ENCODE data around the gene DAGLA. TPM values are rescaled to one million over a fixed set of nuclear protein-coding genes. Genes with fewer than 3 reads are reported as not detected.

Gene DAGLA
- total RNA-seq, 4 donors from 2014 or later = 1.7 to 6.9 (median 2.9) TPM

GRCh38 chr11:61733120-61733978, 53.2 kb downstream of the DAGLA start:
- peaks cover 8 to 54% (median 17%) of the 10 kb centered on the region in 3 donors for H3K4me1 ChIP-seq
- no peak overlapping the region for H3K4me3 ChIP-seq
- peak; percentile 9 for DNase-seq
- WGBS, 2 donors = 33 to 46% methylated on average over 6 to 7 of the region's 13 CpGs
- H3K27ac ChIP-seq = peak overlapping the region in 3 of 4 donors; percentile 43 to 57 (median 49)
- peaks cover 0 to 56% (median 7%) of the 10 kb centered on the region in 3 donors for H3K36me3 ChIP-seq
- H3K27me3 ChIP-seq = no peaks in the 10 kb centered on the region
- no peaks in the 10 kb centered on the region for H3K9me3 ChIP-seq
- peak; percentile 96 to 100 (median 99) for TF ChIP-seq CTCF (IDR thresholded peaks at IDR 0.05)
- TF ChIP-seq POLR2A (IDR thresholded peaks at IDR 0.05) = no peak
- intact Hi-C loops (cut with DNase I) = loop anchor here (2.0 kb wide), 1 partner anchor 53 kb away; the partner anchor contains the start of gene DAGLA

DNA sequence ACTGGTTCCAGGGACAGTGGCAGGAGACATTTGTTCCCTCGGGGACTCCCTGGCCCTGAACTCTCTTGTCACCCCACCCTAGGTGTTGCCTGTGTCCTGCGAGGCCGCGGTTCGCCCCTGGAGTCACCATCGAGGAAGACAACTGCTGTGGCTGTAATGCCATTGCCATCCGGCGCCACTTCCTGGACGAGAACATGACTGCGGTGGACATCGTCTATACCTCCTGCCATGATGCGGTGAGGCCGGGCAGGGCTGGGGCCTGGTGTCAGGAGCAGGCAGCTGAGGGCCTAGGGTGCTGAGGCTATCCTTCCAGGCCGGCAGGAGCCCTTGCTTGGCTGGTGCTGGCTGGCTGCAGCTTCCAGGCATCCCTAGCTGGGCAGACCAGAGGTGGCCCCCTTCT, 54.6 kb downstream of the DAGLA start:
- H3K9me3 ChIP-seq = no peaks in the 10 kb centered on the region
- intact Hi-C loops (cut with DNase I) = no loop called here
- no peaks in the 10 kb centered on the region for H3K27me3 ChIP-seq
- H3K27ac ChIP-seq = no peak overlapping the region
- H3K36me3 ChIP-seq = peaks cover 0 to 59% (median 7%) of the 10 kb centered on the region in 3 donors
- WGBS, 2 donors = 67 to 98% methylated on average over 1 to 10 of the region's 14 CpGs
- DNase-seq = no peak
- H3K4me3 ChIP-seq = no peak overlapping the region
- TF ChIP-seq CTCF (IDR thresholded peaks at IDR 0.05) (no peak), POLR2A (IDR thresholded peaks at IDR 0.05) (no peak)
- peaks cover 8 to 40% (median 17%) of the 10 kb centered on the region in 3 donors for H3K4me1 ChIP-seq

DNA sequence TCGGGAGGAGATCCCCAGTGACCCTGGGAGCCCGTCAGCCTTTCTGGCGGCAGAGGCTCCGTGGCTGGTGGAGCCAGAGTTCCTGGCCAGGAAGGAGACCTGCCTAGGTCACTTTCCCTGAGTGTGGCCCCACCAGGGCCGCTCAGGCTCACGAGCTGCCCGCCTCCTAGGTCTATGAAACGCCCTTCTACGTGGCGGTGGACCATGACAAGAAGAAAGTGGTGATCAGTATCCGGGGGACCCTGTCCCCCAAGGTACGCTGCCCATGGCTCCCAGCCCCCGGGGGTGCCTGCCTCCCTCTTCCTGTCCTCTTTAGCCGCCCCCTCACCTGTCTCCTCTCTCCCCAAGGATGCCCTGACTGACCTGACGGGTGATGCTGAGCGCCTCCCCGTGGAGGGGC, 55.2 kb downstream of the DAGLA start:
- TF ChIP-seq POLR2A (IDR thresholded peaks at IDR 0.05) (no peak), CTCF (IDR thresholded peaks at IDR 0.05) (no peak)
- Histone ChIP-seq H3K36me3 (peaks cover 0 to 64% (median 7%) of the 10 kb centered on the region in 3 donors), H3K9me3 (no peaks in the 10 kb centered on the region), H3K27ac (no peak overlapping the region), H3K27me3 (no peaks in the 10 kb centered on the region), H3K4me1 (peaks cover 5 to 40% (median 14%) of the 10 kb centered on the region in 3 donors), H3K4me3 (no peak overlapping the region)
- WGBS, 2 donors = 79 to 93% methylated on average over 4 to 8 of the region's 17 CpGs
- intact Hi-C loops (cut with DNase I) = no loop called here
- no peak for DNase-seq

DNA sequence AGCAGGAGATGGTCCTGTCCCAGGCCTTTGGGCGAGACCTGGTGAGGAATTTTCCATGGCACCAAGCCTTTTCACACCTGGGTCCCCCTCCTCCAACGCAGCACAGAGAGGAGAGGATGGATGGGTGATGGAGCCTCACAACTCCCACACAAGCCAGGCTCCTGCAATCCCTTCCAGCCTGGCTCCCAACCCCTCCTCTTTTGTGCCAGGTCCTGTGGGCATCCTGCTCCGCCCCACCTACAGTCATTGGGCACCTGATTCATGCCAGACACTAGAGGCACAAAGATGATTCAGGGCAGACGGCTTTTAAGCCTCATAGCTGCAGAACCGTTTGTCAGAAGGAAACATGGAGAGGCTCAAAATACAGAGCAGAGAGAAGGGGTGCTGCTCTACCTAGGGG, 56.1 kb downstream of the DAGLA start:
- WGBS, 2 donors = 37 to 100% methylated on average over 2 to 3 of the region's 5 CpGs
- H3K4me3 ChIP-seq = no peak overlapping the region
- peaks cover 0 to 68% (median 7%) of the 10 kb centered on the region in 3 donors for H3K36me3 ChIP-seq
- H3K27me3 ChIP-seq = no peaks in the 10 kb centered on the region
- no peak for DNase-seq
- peaks cover 5 to 40% (median 14%) of the 10 kb centered on the region in 3 donors for H3K4me1 ChIP-seq
- H3K27ac ChIP-seq = no peak overlapping the region
- no peaks in the 10 kb centered on the region for H3K9me3 ChIP-seq
- intact Hi-C loops (cut with DNase I) = no loop called here
- no peak for TF ChIP-seq CTCF (IDR thresholded peaks at IDR 0.05)
- TF ChIP-seq POLR2A (IDR thresholded peaks at IDR 0.05) = no peak

GRCh38 chr11:61737131-61737530, 56.9 kb downstream of the DAGLA start:
- DNase-seq = no peak
- Histone ChIP-seq H3K36me3 (peaks cover 0 to 74% (median 7%) of the 10 kb centered on the region in 3 donors), H3K4me3 (no peak overlapping the region), H3K4me1 (peaks cover 5 to 42% (median 11%) of the 10 kb centered on the region in 3 donors), H3K9me3 (no peaks in the 10 kb centered on the region), H3K27ac (no peak overlapping the region), H3K27me3 (no peaks in the 10 kb centered on the region)
- TF ChIP-seq POLR2A (IDR thresholded peaks at IDR 0.05) (no peak), CTCF (IDR thresholded peaks at IDR 0.05) (no peak)
- intact Hi-C loops (cut with DNase I) = no loop called here
- 100% methylated on average over 9 of the region's 12 CpGs; no CpG with 5 or more reads in 1 of the 2 donors for WGBS, 2 donors
